AG04449 (cell line): Measurements from ENCODE around the gene TRABD.
"Not testable (repeated sequence)": the region's sequence is repeated elsewhere in the genome, so short reads cannot be mapped to it uniquely, and the experiment has no call there.

ENCODE experiments used
- CTCF ChIA-PET: fragments of 350-600 bp; formaldehyde crosslinking; extraction: SDS; loops from one replicate; lab custom pipeline; 2021; ENCODE audit warnings: antibody characterized with exemption; lab: Yijun Ruan, JAX
- POLR2A ChIA-PET: fragments of 400-600, 350-600 bp; formaldehyde crosslinking; extraction: SDS; loops from one replicate; lab custom pipeline; 2020; ENCODE audit warnings: antibody characterized with exemption, inconsistent platforms; lab: Yijun Ruan, JAX
- DNase-seq: peaks from one replicate; pipeline ENCODE4 v3.0.0-alpha.2; 2010; ENCODE audit warnings: low read depth, low spot score
- H3K4me3 ChIP-seq: 2 replicates; pipeline ENCODE4 v1.5.1; 2011; ENCODE audit warnings: low read depth, mild to moderate bottlenecking, control low read depth, low read length
- TF ChIP-seq, protein P1 (sequence below): IDR thresholded peaks from one replicate; pipeline ENCODE4 v1.5.1; 2011; ENCODE audit warnings: mild to moderate bottlenecking, moderate library complexity, low read length, control low read depth, inconsistent platforms; ENCODE audit not compliant: insufficient read depth; ENCODE audit errors: missing control alignments

Gene TRABD

DNA sequence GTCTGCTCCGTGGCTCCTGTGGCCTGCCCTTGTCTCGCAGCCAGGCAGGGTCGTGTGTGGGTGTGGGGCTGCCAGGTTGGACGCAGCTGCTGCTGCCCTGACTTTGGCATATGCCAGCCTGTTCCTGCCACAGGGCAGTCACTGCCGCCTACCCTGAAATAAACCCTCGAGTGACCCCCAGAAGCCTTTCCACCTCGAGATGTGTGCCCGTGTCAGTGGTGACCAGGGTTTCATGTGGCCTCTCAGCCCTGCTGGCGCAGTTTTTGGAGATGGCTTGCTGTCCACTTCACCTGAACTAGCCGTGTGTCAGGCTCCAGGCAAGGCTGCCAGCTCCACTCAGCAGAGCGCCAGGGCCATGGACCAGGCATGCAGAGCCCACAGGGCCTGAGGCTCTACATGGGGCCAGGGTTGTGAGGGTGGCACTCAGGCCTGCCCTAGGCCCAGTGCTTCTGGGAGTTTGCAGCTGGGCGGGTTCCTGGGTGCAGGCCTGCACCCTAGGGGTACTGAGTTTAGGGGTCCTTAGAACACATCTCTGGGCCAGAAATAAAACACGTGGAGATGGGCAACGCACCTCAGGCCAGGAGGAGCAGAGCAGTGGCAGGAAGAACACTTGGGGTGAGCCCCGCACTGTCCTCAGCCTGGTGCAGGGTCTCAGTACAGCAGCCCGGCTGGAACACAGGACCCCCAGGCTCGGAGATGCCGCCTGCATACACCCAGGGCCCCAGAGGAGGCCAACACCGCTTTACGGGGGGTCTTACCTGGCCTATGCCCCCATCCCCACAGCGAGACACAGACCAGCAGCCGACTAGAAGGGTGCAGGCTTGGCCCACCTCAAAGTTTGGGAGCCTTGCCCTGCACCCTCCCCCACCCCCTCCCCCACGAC, 24.0 kb upstream of the TRABD start:
- ChIA-PET CTCF (interaction anchor here (1.1 kb wide), 1 partner anchor 13 kb away, joined by 3 read pairs; no protein-coding TSS in a partner anchor), POLR2A (no interaction called here)
- DNase-seq: no peak
- no peak overlapping the region for H3K4me3 ChIP-seq
- TF ChIP-seq, protein P1, sequence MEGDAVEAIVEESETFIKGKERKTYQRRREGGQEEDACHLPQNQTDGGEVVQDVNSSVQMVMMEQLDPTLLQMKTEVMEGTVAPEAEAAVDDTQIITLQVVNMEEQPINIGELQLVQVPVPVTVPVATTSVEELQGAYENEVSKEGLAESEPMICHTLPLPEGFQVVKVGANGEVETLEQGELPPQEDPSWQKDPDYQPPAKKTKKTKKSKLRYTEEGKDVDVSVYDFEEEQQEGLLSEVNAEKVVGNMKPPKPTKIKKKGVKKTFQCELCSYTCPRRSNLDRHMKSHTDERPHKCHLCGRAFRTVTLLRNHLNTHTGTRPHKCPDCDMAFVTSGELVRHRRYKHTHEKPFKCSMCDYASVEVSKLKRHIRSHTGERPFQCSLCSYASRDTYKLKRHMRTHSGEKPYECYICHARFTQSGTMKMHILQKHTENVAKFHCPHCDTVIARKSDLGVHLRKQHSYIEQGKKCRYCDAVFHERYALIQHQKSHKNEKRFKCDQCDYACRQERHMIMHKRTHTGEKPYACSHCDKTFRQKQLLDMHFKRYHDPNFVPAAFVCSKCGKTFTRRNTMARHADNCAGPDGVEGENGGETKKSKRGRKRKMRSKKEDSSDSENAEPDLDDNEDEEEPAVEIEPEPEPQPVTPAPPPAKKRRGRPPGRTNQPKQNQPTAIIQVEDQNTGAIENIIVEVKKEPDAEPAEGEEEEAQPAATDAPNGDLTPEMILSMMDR: no peak

DNA sequence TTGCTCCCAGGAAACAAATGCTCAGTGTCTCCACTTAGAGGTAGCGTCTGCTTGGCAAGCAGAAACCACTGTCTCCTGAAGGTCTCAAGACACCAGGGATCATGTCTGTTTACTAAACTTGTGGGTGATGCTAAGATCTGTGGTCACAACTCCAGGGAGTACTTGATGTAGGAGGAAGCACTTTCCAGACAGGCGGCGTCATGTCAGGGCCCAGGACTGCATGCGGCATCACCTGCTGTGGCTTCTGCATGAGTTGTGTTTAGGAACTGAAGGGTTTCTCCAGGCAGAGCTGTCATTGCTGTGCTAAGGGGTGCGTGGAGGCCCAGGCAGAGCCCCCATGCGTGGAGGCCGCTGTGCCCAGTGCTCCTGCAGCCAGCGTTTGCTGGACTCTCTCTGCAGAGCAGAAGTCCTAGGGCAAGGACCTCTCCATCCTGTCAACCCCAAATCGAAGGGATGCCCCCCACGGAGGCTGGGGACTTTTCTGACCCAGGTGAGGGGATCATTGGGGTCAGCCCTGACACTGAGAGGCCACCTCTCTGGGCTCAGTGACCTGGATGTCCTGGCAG, 23.2 kb upstream of the TRABD start:
- CTCF ChIA-PET: interaction anchor here (1.1 kb wide), 1 partner anchor 13 kb away, joined by 3 read pairs; no protein-coding TSS in a partner anchor
- no peak for DNase-seq
- TF ChIP-seq, protein P1: no peak
- POLR2A ChIA-PET: no interaction called here
- no peak overlapping the region for H3K4me3 ChIP-seq

DNA sequence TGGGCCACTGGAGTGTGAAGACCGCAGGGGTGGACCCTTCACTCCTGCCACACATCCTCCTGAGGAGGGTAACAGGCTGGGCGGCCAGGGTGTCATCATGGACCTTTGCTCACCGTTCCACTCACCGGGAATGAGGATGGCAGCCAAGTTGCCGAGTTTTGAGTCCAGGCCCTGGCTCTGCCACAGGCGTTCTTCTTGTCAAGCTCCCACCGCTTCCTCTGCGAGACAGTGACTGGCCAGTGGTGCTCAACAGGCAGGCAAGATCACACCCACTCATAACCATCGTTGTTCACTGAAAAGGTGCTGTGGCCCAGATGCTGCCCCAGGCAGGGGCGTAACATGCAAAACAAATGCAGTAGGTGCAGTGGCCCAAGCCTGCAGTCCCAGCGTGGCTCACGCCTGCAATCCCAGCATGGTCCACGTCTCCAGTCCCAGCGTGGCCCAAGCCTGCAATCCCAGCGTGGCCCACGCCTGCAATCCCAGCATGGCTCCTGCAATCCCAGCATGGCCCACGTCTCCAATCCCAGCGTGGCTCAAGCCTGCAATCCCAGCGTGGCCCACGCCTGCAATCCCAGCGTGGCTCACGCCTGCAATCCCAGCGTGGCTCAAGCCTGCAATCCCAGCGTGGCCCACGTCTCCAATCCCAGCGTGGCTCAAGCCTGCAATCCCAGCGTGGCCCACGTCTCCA, 20.1 kb upstream of the TRABD start:
- CTCF ChIA-PET: interaction anchor here (2.6 kb wide), 1 partner anchor 17 kb away, joined by 11 read pairs; no protein-coding TSS in a partner anchor
- POLR2A ChIA-PET: no interaction called here
- H3K4me3 ChIP-seq: no peak overlapping the region
- TF ChIP-seq, protein P1: no peak
- no peak for DNase-seq

DNA sequence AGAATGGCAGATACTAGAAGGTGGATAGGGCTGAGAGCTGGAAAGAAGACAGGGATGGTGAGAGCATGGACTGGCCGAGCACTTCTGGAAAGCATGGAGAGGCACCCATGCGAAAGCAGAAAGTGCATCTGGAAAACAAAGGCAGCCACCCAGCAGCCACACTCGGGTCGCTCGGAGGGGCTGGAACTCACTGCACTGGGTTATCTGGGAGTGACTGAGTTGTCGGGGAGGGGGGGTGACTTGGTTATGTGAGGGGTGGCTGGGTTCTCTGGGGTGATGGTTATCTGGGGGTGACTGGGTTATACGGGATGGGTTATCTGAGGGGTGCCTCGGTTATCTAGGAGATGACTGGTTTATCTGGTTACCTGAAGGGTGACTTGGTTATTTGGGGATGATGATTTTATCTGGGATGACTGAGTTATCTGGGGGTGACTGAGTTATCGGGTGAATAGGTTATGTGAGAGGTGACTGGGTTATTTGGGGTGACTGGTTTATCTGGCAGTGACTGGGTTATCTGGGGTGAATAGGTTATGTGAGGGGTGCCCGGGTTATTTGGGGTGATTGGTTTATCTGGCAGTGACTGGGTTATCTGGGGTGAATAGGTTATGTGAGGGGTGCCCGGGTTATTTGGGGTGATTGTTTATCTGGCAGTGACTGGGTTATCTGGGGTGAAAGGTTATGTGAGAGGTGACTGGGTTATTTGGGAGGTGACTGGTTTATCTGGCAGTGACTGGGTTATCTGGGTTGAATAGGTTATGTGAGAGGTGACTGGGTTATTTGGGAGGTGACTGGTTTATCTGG, 17.8 kb upstream of the TRABD start:
- no peak overlapping the region for H3K4me3 ChIP-seq
- ChIA-PET CTCF (interaction anchor here (0.6 to 1.0 kb wide), 2 partner anchors 39 to 102 kb away, joined by 3 to 4 read pairs; no protein-coding TSS in a partner anchor), POLR2A (no interaction called here)
- TF ChIP-seq, protein P1: no peak
- DNase-seq: no peak

DNA sequence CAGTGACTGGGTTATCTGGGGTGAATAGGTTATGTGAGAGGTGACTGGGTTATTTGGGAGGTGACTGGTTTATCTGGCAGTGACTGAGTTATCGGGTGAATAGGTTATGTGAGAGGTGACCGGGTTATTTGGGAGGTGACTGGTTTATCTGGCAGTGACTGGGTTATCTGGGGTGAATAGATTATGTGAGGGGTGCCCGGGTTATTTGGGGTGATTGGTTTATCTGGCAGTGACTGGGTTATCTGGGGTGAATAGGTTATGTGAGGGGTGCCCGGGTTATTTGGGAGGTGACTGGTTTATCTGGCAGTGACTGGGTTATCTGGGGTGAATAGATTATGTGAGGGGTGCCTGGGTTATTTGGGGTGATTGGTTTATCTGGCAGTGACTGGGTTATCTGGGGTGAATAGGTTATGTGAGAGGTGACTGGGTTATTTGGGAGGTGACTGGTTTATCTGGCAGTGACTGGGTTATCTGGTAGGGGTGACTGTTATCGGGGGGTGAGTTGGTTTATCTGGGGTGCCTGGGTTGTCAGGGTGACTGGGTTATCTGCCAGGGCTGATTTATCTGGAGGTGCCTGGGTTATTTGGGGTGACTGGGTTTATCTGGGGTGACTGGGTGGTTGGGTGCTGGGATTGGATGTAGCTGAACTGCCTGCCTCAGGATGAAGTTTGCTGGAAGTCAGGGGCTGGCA, 17.1 kb upstream of the TRABD start:
- H3K4me3 ChIP-seq, DNase-seq, POLR2A ChIA-PET: not testable (repeated sequence)
- CTCF ChIA-PET: interaction anchor here (1.0 kb wide), 1 partner anchor 38 kb away, joined by 5 read pairs; no protein-coding TSS in a partner anchor
